Measurements from ENCODE around the gene SCGN.

SCGN gene, protein sequence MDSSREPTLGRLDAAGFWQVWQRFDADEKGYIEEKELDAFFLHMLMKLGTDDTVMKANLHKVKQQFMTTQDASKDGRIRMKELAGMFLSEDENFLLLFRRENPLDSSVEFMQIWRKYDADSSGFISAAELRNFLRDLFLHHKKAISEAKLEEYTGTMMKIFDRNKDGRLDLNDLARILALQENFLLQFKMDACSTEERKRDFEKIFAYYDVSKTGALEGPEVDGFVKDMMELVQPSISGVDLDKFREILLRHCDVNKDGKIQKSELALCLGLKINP

DNA sequence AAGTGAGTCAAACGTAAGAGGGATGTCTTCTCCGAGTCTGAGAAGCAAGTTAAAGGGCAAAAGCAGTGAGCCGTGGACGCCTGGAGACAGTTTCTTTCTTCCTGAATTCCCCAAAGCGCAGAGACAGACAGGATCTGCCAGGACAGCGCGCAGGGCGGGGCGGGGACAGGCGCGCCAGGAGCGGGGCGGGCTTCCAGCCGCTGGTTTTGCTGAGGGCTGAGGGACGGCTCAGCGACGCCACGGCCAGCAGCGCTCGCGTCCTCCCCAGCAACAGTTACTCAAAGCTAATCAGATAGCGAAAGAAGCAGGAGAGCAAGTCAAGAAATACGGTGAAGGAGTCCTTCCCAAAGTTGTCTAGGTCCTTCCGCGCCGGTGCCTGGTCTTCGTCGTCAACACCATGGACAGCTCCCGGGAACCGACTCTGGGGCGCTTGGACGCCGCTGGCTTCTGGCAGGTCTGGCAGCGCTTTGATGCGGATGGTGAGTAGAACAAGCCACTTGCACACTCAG, at the start of gene SCGN:
TSS of gene SCGN (plus strand) at position 209 of the 509 bp plus-strand sequence. CDS start at position 398, 189 bp downstream.
- DNase-seq, result peak; percentile 9

DNA sequence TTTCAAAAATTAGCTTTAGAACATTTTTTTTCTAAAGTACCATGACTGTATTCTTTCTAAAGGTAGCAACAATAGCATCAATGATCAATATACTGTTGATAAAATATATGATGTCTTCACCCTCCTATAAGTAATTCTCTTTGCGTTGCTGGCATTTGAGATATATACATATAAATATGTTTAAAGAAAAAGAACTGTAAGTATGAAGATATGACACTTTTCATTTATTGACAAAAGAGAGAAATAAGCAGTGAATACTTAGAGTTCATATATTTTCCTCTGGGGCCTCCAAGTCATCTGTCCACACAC, 49.4 kb upstream of the SCGN start:
- DNase-seq, result no peak

DNA sequence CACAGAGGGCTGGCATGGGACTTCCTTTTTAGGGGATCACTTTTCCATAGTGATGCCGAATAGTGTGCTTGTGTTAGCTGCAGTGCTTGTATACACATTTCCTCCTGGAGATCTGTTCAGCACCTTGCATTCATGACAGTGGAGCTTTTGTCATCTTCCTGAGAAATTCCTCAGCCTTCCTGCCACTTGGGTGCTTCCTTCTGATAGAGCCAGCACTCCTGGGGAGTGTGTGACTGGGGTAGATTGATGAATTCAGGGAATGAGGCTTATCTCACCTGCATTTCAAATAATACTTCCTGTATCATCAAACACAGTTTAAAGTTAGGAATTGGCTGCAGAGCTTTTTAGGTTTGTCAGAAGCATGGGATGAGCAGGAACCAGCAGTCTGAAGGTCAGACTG, 48.8 kb upstream of the SCGN start:
- DNase-seq, result no peak

DNA sequence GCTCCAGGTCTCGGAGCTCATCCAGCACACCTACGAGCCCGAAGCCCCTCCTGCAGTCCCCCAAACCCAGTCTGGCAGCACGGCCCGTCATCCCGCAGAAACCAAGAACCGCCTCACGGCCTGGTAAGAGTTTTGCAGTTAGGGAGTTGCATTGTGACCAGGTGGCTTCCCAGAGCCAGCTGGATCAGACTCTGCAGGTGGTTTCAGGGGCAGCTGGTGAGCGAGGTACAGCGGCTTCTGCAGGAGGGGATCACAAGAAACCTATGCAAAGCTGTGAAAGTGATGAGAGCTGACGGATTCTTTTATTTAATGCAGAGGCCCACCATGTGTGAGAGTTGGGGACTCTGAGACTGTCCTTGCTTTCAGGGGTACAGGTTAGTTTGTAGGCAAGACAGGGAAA, 45.9 kb upstream of the SCGN start:
- DNase-seq, result no peak

DNA sequence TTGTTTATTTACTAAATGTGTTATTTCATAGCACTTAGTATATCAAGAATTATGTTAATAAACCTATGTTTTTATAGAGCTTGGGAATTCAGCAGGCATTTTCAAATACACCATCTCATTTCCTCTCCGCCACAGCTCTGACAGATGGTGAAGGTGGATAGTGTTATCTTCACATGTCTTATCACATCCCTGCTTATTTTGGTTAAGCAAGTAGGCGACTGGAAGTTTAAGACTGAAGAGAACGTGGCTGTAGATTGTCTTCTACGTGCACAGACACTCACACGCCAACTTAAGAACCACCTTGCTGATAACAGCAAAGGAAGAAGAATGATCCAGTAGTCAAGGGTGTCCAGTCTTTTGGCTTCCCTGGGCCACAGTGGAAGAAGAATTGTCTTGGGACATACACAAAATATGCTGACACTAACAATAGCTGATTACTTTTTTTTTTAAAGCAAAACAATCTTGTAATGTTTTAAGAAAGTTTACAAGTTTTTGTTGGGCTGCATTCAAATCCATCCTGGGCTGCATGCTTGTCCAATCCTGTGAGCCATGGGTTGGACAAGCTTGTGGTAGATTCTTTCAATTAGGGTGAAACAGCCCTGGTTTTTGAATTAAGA, 43.3 kb upstream of the SCGN start:
- DNase-seq, result no peak

DNA sequence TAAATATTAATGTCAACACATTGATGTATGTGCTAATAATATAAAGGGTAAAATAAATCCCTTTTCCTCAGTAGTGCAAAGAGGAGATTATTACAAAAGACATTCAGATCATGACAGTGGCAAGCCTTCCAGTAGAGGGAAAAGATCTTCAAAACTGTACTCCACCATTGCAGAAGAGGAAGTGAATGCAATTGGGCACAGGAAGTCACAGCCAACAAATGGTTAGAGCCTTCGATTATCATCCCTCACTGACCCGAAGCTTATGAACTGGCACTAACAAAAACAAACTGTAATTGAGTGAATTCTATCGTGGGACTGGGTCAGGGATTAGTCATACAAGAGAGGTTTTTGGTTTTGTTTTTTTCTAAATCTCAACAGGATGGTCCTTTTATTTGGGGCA, 39.3 kb upstream of the SCGN start:
- no peak for DNase-seq

DNA sequence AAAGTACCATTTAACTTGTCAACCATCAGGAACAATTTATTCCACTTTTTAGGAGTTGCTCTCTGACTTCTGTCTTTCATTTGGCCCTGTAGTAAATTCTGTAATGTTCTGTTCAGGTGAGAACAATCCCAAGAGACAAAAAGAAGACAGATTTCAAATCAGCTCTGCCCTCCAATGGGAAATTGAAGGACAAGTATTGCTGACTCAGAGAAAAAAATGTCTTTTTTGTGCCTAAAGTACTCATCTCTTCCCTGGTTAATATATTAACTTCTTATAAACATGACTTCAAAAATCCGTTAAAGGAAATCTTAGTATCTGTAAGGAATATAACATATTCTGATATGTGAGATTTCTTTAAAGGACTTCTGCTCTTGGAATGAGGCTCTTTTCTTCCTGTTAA, 38.6 kb upstream of the SCGN start:
- DNase-seq, result no peak

DNA sequence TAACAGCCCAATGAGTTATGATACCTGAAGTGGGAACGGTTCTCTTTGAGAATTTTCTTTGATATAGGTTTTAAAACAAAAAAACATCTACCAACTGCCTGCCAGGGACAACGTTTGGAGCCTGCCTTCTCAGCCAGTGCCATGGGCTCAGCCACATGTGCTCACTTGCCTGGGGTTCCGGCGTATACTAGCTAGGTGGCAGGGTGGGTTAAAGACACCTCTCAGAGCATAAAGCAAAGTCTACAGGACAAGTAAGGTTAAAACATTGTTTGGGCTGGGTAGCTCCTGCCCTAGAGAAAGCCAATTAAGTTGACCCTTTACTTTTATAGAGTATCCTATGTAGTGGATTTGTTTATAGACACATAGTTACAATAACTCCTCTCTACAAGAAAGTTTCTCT, 38.0 kb upstream of the SCGN start:
- DNase-seq, result no peak

DNA sequence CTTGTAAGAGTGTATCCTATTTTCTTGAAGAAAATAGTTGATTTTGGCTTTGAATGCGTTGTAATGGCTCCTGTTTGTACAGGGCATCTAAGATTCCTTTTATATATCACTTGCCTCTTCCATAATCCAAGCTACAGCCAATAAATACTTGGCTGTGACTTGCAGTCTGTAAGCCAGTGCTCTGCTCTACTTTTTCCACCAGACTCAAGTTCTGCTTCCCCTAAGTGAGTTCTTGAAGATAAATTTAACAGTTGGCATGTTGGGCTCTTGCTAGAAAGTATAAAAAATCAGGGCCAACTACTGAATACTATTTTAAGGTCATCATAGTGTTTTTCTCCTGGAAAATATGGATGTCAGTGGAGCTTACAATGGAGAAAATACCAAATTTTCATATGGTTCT, 36.5 kb upstream of the SCGN start:
- DNase-seq, result no peak

DNA sequence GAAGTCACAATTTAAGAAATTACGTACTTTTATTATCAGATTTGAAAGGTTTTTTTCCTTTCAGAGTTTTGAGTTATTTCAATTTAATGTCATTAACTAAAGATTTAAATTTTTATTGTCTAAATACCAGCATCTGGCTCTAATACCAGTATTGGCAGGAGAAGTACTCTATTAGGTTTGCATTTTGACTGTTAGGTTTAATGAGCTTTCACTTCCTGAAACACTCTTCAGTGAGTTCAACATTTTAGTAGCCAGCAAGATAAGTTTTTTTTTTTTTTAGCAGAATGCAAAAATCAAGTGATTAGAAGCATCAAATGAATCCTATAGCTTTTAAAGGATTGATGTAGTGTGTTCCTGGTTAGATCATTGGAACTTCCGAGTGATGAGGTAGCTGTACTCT, 34.0 kb upstream of the SCGN start:
- no peak for DNase-seq

DNA sequence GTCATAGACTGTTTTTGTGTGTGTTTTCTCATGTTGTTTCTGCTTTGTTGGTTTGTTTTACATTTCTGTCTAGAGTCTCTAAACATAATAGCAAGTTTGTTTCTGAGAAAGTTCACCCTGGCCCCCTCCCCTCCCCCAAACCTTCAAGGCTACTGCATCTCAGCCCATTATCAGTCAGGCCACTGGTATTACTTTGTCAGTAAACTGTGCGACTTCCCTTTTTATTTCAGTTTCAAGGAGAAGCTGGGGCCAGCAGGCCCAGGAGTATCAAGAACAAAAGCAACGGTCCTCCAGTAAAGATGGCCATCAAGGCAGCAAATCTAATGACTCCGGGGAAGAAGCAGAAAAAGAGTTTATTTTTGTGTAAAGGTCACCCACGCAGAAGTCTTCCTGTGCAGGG, 32.8 kb upstream of the SCGN start:
- no peak for DNase-seq

DNA sequence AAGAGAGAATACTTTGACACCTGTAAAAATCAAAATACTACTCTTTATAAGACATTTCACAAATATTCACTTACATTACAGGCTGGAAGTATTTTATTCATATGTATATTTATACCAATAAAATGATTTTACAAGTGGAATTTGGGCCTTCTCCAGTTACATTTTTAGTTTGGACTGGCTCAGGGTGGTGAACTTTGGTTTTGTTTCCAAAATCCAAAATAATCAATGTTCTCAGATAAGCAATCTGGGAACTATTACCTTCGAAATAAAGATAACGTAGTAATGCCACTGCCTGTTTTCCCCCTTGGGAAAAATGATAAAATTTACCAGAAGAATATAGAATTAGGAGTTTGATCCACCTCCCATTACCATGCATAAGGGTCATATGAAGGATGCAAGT, 31.6 kb upstream of the SCGN start:
- DNase-seq, result no peak

DNA sequence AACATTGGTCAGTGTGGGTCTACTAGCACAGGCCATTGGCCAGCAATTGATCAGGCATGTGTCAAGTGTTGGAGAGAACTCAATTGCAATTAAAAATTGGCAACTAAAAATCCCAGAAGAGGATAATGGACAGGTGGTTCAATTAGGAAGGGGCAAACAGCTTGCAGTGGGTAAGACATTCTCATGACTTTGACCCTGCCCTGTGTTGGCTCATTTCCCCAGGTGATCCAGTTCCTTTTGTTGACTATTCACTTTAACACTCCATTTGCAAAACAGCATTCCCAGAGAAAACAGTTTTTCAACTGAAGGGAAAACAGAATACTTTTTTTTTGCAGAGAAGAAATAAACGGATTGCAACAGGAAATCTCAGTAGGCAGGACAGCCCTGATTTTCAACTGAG, 28.9 kb upstream of the SCGN start:
- no peak for DNase-seq

DNA sequence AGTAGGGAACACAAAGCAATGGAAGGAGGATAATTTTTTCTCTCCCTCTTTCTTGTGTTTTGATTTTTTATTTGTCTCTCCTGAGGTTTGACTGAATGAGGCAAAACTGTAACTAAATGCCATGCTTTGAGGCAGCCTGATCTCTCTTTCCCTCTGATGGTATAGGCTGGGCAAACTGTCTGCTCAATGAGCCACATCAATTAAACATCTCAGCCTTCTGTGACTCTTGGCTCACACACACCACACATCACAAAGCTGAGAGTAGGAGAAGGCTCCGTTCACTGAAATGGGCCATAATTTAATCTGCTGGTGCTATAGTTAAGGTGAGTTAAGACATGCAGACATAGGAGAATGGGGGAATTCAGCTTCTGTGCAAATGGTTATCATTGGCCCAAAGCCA, 28.1 kb upstream of the SCGN start:
- no peak for DNase-seq

DNA sequence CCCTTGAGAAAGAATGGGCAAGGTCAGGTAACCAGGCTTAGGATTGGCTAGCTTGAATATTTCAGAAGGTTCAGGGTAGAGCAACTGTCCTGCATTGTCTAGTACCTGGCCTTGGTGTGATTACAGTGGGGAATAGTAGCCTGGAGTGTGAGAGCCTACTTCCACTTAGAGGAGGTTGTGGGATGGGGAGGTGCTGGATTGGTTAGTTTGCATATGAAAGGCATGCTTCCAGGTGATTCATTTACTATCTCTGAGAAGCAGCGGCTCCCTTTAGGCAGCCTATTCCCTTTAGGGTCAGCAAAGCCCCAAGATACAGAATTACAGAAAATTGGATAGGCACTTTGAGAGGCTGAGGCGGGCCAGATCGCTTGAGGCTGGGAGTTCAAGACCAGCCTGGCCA, 25.0 kb upstream of the SCGN start:
- DNase-seq, result no peak

DNA sequence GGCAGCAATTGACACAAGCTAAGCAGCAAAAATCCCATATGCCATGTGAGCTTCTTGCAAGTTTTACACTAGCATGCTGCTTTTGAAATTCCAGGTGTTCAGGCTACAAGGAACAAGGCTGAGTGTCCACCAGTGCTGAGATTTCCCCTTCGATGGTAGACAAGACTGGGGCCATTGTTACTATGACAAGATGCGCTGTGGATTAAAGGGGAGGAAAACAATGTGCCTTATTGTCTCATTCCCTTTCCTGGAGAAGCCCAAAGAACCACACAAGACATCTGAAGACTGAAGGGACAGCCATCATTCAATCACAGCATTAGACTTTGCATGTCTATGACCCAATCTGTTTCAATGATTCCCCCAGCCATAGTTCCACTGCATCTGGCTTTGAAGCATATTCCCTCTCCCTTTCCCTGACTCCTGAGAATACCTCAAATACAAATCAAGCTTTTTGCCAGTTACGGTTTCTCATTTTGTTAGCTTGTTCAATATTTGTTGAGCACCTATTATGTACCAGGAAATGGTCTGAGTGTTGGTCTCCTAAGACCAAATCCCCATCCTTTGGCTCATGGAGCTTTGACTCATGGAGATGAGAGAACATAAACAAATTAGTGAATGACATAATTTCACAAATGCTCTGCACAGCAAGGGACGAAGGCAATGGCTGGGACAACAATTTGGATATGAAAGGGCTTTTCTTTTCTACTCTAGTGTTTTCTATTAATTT, 23.4 kb upstream of the SCGN start:
- no peak for DNase-seq

DNA sequence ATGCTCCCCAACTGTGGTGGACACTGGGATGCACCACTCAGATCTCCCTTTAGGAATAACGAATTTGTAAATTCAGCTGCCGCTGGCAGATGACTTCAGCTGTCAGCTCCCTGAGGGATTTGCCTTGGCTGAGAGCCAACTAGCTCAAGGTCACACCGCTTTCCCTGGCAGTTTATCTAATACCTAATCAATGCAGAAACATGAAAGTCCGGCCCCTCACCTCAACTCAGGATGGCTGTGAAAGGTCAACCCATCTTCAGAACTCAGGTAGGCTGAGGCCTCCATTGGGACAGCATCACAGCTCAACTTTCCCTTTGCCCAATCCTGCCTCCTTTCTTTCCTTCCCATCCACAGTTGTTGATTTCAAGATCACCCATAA, 22.8 kb upstream of the SCGN start:
- DNase-seq, result no peak

DNA sequence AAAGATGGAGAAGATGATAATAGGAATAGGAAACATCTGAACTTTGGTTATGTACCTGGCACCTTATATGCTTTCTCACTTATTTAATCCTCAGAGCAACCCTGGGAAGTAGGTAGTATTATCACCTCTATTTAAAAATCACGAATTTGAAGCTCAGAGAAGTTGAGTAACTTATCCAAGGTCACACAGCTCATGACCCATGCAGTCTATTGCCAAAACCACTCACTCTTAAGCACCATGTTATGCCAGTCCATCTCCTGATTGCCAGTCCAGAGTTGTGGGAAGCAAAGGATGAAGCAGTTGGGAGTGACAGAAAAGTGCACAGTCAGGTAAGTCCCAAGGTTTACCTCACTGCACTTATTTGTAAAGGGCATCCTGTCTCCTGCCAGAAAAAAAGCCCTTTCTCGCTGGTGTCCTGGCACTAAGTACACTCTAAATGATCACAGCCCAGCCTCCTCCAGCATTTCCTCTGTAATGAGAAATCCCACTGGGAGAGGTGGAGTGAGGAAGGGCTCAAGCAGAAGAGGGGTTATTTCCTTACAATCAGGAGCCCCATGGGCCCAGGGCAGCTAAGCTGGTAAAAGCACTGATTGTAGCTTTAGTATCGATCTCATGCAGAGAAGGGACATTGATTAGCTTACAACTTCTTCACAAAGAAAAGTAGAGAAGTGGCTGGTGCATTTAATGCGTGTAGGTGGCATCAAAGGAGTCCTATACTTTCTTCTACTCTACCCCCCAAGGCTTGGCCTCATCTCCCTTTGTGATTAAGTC, 21.3 kb upstream of the SCGN start:
- no peak for DNase-seq

DNA sequence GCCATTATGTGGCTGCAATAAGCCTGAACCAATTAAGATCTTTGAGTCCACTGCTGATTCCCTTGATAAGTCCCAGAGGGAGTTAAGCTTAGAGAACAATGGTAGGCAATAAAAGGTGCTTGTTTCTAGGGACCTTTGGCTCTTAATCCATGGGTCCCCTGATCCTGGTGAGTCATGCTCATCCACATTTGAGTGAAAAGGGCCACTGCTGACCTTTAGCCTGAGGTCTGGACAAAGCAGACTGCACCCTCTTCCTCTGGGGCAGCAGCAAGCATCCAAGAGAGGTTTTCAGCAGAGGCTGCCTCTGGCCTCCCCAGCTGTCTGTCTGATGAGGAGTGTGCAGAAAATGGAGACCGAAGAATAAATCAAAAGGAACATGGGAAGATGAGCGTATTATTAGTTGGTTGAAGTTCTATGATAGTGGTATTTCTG, 16.1 kb upstream of the SCGN start:
- no peak for DNase-seq

DNA sequence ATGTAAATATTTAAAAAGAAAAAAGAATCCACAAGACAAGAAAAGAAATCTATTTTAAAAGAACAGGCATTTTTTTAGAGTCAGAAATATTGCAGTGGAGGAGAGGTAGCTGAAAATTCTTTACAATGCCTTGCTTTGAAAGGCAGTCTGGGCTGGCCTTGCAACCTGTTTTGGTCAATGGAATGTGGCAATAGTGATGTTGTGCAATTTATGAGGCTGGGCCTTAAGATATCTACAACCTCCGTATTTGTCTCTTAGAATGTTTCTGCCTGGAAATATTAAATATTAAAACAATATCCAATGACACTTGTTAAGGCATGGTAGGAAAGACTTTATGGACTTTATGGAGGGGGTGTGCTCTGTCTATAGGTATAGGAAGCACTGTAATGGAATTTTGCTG, 14.8 kb upstream of the SCGN start:
- DNase-seq, result no peak

DNA sequence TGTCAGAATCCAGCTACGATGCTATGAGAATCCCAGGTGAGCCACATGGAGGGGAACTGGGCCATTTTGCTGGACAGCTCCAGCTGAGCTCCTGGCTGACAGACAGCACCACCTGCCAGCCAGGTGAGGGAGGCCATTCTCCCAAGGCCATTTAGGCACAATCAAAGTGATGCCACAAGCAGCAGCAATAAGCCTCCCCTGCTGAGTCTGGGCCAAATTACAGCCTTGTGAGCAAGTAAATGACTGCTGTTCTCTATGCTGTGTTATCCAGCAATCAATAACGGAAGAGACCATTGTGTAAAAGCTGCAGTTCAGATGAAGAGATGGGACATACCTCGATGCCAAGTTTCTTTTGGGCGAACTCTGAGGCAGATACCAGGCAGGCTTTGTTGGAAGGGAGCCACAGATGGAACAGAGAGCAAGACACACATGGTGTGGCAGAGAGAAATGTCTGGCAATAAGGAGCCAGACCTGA, 14.0 kb upstream of the SCGN start:
- no peak for DNase-seq

DNA sequence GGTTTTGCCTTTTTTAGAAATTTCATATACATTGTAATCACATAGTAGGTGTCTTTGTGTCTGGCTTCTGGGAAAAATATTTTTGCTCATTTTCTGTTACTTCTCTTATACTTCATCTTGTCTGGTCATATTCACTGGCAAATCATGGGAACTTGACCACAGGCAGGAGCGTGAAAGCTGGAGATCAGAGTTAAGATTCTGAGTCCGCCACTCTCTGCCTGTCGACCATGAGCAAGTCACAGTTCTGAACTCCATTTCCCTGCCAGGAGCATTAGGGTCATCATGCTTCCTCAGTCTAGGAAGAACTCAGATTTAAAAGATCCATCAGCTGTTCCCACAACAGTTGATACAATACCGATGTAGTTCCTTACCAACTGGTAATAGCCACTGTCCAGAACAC, 12.4 kb upstream of the SCGN start:
- DNase-seq, result no peak

DNA sequence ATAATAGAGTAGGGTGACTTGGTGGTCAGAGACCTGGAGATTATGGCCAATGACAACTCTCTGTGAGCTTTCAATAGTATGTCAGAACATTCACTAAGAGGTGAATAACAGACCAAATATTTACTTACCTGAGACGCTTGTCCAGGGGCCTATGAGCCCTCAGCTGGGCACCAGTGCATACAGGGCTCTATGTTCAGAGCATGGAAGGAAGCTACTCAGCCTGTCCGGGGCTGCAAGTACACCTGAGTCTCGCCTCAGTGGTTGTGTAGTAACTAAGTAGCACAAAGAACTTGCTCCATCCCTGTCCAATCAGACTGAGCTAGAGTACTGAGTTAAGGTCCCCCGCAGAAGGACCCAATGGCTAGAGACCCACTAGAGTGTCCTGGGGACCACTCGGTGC, 11.6 kb upstream of the SCGN start:
- DNase-seq, result no peak

DNA sequence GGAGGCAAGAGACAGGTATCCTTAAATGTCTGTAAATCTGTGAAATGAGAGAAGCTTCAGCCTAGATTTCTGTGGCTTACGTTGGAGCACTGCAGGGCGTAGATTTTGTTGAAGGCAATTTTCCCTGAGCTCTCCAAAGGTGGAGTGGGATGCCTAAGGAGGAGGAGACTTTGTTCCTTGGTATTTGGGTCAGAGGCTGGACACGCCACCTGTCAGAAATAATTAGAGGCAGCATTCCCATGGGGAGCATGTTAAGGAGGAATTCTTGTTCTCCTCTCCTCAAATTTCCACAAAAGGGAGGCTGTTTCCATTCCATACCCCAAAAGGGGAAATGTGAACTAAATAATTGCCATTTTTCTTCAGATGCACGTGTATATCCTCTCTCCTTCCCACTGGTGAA, 11.1 kb upstream of the SCGN start:
- DNase-seq, result no peak

Data from midbrain (tissue), 1 donor.